Progenitor cell of endocrine pancreas (in vitro differentiated cells): ENCODE results near the gene DAND5. TPM values are rescaled to one million over a fixed set of nuclear protein-coding genes. Genes with fewer than 3 reads are reported as not detected.

Experiments
- DNase-seq: peaks from one replicate; pipeline ENCODE4 v3.0.0; 2021; ENCODE audit warnings: low spot score; ENCODE audit not compliant: unreplicated experiment
- H3K27ac Mint-ChIP-seq: 2 replicates; pipeline ENCODE4 v1.8.0; 2021; ENCODE audit warnings: mild to moderate bottlenecking, moderate library complexity, mixed read lengths
- H3K27me3 Mint-ChIP-seq: 2 replicates; pipeline ENCODE4 v1.8.0; 2021; ENCODE audit warnings: mixed read lengths
- H3K36me3 Mint-ChIP-seq: 2 replicates; pipeline ENCODE4 v1.8.0; 2022; ENCODE audit warnings: mixed read lengths; ENCODE audit not compliant: insufficient read depth
- H3K4me1 Mint-ChIP-seq: 2 replicates; pipeline ENCODE4 v1.8.0; 2021; ENCODE audit warnings: low read depth, mixed read lengths
- H3K4me3 Mint-ChIP-seq: 2 replicates; pipeline ENCODE4 v1.8.0; 2021; ENCODE audit warnings: low read depth, mild to moderate bottlenecking, moderate library complexity, mixed read lengths
- H3K9me3 Mint-ChIP-seq: 2 replicates; pipeline ENCODE4 v1.8.0; 2021; ENCODE audit warnings: low read depth, mixed read lengths
- total RNA-seq: library from RNA; stranded (reverse); gene quantifications from 2 replicates; pipeline ENCODE4 v1.2.1, GENCODE V29; 2021
- TF ChIP-seq, protein P1 (sequence below): fragments of 200-600 bp; sonication (generic); IDR thresholded peaks from one replicate; pipeline ENCODE4 v1.5.0; 2021; ENCODE audit warnings: antibody characterized with exemption, mild to moderate bottlenecking; ENCODE audit not compliant: unreplicated experiment

The DAND5 gene
- total RNA-seq, 1 donor from 2014 or later = not detected

DNA sequence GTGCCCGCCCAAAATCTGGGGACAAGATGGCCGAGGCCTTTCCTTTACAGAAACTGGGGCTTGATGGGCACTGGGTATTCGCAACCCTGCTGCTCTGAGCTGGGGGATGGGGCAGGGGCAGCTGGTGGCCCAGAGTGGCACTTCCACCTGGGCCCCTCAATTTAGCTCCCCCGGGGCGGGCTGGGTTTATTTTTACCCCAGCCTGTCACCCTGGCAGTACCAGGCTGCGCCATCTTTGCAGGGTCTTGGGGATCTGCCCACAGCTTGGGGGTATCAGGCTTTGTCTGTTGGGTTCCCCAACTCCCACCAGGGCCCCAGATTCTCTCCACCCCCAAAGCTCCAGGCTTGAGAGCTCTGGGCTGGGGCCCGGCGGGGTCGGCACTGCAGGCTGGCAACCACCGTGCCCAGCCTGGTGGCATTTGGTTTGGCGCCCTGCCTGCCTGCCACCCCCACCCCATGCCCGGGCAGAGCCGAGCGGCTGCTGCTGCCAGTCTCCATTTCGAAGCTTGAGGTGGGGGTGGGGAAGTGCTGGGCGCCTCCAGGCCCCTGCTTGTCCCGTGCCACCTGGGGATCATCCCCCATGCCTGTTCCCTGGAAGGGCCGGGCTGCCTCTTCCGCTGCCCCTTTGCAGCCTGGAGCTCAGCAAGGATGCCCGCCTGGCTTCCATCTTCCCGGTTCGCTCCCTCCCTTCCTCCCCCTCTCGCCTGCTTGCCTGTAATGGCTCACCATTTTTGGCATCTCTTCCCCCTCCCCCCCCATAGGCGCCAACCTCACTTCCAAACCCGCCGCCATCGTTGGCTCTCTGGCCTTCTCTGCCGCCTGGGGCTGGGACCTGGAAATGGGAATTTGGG lies 37.3 kb downstream of the DAND5 start:
- H3K27ac Mint-ChIP-seq = no peak overlapping the region
- no peaks in the 10 kb centered on the region for H3K36me3 Mint-ChIP-seq
- no peaks in the 10 kb centered on the region for H3K4me1 Mint-ChIP-seq
- H3K4me3 Mint-ChIP-seq = no peak overlapping the region
- DNase-seq = no peak
- TF ChIP-seq, protein P1, sequence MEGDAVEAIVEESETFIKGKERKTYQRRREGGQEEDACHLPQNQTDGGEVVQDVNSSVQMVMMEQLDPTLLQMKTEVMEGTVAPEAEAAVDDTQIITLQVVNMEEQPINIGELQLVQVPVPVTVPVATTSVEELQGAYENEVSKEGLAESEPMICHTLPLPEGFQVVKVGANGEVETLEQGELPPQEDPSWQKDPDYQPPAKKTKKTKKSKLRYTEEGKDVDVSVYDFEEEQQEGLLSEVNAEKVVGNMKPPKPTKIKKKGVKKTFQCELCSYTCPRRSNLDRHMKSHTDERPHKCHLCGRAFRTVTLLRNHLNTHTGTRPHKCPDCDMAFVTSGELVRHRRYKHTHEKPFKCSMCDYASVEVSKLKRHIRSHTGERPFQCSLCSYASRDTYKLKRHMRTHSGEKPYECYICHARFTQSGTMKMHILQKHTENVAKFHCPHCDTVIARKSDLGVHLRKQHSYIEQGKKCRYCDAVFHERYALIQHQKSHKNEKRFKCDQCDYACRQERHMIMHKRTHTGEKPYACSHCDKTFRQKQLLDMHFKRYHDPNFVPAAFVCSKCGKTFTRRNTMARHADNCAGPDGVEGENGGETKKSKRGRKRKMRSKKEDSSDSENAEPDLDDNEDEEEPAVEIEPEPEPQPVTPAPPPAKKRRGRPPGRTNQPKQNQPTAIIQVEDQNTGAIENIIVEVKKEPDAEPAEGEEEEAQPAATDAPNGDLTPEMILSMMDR = no peak
- peaks cover 76% of the 10 kb centered on the region for H3K27me3 Mint-ChIP-seq
- H3K9me3 Mint-ChIP-seq = no peaks in the 10 kb centered on the region

DNA sequence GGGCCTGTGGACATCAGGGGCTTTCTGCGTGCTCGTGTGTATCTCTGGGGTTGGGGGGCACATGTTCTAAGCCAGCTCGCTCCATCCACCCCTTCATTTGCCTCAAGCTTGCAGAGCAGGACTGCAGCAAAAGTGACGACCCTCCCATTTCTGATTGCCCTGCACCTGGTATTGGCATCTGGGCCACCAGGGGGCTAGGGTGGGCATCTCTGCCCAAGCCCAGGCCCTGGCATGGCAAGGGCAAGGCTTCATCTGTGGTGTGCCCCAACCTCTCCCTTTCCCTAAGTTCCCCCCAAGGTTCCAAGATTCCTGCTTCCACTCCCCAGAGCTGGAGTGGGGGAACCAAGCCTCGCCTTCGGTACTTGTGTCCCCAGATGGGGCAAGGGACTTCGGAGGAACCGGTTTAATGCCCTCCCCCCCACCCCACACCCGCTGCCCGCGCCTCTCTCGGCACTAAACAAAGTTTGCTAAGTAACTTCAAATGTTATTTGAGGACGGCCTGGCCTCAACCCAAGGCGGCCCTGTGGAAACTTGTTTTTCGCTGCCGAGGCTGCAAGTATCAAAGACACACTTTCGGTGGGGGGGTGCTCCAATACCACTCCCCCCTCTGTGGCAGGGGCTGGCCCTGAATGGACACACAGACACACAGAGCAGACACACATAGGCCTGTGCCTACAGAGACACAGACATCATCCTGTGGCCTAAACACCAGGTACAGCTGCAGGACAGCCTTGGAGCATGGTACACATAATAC lies 38.1 kb downstream of the DAND5 start:
- TF ChIP-seq, protein P1 = no peak
- Mint-ChIP-seq H3K4me1 (no peaks in the 10 kb centered on the region), H3K36me3 (no peaks in the 10 kb centered on the region), H3K27ac (no peak overlapping the region), H3K9me3 (no peaks in the 10 kb centered on the region), H3K4me3 (no peak overlapping the region), H3K27me3 (peaks cover 82% of the 10 kb centered on the region)
- DNase-seq = no peak

DNA sequence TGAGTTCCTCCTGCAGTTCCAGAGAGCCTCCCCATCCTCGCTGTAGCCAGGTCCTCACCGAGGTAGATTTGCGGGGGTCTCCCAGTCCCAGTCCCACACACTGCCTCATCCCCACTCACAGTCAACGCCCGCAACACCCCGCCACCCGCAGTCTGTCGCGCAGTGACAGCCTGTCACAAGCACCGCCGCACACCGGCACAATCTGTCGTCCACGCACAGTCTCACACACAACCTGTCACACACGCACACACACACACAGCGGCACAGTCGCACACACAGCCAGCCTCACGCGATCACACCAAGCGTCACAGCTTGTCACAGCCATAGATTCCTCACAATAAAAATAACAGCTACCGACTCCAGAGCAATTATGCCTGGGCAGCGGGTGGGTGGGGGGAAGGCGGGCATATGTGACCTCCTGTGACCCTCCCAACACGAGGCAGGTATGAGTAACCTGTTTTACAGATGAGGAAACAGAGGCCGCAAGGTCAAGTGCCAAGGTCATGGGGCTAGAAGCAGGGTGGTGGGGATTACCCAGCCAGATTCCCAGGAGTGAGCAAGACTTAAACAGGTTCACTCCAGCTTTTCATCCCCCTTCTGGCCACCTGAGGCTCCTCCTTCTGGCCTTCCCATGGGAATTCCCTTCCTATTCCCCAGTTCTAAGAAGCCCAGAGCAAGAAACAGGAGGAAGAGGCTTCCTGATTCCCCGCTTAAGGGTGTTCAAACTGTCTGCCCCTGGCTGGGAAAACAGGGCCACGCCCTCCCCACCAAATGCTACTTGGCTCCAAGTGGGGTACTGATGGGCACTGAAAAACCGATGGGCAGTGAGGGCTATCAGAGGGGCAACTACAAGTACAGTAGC lies 39.8 kb downstream of the DAND5 start:
- H3K36me3 Mint-ChIP-seq = no peaks in the 10 kb centered on the region
- DNase-seq = no peak
- H3K4me1 Mint-ChIP-seq = no peaks in the 10 kb centered on the region
- no peaks in the 10 kb centered on the region for H3K9me3 Mint-ChIP-seq
- peak overlapping the region; percentile 33 for H3K27ac Mint-ChIP-seq
- TF ChIP-seq, protein P1 = no peak
- H3K4me3 Mint-ChIP-seq = no peak overlapping the region
- H3K27me3 Mint-ChIP-seq = peaks cover 86% of the 10 kb centered on the region

GRCh38 chr19:13010038-13010991 lies 40.9 kb downstream of the DAND5 start:
- TF ChIP-seq, protein P1 = no peak
- no peaks in the 10 kb centered on the region for H3K36me3 Mint-ChIP-seq
- no peak overlapping the region for H3K27ac Mint-ChIP-seq
- no peak overlapping the region for H3K4me3 Mint-ChIP-seq
- H3K9me3 Mint-ChIP-seq = no peaks in the 10 kb centered on the region
- H3K27me3 Mint-ChIP-seq = peaks cover 88% of the 10 kb centered on the region
- DNase-seq = no peak
- no peaks in the 10 kb centered on the region for H3K4me1 Mint-ChIP-seq
